Measurements from ENCODE around the gene BCR.

The BCR gene

DNA sequence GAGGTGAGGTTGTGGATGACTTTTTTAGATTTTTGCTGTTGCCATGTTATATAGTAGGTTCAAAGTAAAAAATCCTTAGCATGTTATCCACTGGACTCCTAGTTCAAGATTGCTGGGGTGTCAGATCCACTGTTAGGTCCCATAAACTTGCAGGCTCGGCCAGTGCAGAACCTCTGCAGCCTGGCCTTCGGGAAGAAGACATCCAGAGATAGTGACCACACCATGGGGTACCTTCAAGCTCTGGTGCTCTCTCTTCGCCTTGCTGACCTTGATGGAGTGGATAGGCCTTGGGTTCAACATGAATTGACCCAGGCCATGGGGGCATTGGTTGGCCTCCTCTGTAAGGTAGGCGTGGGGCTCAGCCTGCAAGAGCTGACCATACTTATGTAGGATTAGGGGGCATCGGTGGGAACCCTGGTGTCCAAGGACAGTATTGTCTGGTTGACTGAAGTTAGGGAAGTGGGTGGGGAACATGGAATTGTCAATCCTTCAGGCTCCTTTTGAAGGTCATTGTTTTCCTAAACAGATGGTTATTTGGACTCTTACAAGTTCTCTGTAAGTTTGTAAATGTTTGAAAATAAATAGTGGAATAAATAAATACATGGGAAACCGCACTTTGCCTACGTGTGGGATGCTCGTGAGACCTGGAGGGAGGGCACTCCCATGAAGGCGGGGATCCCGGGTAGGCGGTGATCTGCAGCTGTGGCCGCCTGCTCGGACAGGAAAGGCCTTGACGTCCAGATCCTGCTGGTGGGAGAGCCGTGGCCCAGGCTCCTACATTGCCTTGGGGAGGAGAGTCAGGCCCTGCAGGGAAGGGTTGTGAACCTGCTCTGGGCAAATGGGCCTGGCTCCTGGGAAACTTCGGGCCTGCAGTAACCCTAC, 37.1 kb downstream of the BCR start:
- Histone ChIP-seq H3K36me3 (ENCODE audit: low read depth) (no peaks in the 10 kb centered on the region), H3K9me3 (ENCODE audit: severe bottlenecking) (peaks cover 8% of the 10 kb centered on the region), H3K4me1 (ENCODE audit: insufficient read depth, poor library complexity, severe bottlenecking) (peaks cover 61% of the 10 kb centered on the region), H3K27ac (ENCODE audit: poor library complexity, severe bottlenecking) (peak overlapping the region; percentile 99), H3K4me3 (ENCODE audit: severe bottlenecking) (no peak overlapping the region), H3K27me3 (ENCODE audit: insufficient read depth, poor library complexity, severe bottlenecking) (no peaks in the 10 kb centered on the region)
- DNase-seq (ENCODE audit: low spot score) = no peak
- TF ChIP-seq, protein P1, sequence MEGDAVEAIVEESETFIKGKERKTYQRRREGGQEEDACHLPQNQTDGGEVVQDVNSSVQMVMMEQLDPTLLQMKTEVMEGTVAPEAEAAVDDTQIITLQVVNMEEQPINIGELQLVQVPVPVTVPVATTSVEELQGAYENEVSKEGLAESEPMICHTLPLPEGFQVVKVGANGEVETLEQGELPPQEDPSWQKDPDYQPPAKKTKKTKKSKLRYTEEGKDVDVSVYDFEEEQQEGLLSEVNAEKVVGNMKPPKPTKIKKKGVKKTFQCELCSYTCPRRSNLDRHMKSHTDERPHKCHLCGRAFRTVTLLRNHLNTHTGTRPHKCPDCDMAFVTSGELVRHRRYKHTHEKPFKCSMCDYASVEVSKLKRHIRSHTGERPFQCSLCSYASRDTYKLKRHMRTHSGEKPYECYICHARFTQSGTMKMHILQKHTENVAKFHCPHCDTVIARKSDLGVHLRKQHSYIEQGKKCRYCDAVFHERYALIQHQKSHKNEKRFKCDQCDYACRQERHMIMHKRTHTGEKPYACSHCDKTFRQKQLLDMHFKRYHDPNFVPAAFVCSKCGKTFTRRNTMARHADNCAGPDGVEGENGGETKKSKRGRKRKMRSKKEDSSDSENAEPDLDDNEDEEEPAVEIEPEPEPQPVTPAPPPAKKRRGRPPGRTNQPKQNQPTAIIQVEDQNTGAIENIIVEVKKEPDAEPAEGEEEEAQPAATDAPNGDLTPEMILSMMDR (IDR thresholded peaks at IDR 0.05; ENCODE audit: poor library complexity, severe bottlenecking) = no peak
- no peak for ATAC-seq (ENCODE audit: low read depth)

DNA sequence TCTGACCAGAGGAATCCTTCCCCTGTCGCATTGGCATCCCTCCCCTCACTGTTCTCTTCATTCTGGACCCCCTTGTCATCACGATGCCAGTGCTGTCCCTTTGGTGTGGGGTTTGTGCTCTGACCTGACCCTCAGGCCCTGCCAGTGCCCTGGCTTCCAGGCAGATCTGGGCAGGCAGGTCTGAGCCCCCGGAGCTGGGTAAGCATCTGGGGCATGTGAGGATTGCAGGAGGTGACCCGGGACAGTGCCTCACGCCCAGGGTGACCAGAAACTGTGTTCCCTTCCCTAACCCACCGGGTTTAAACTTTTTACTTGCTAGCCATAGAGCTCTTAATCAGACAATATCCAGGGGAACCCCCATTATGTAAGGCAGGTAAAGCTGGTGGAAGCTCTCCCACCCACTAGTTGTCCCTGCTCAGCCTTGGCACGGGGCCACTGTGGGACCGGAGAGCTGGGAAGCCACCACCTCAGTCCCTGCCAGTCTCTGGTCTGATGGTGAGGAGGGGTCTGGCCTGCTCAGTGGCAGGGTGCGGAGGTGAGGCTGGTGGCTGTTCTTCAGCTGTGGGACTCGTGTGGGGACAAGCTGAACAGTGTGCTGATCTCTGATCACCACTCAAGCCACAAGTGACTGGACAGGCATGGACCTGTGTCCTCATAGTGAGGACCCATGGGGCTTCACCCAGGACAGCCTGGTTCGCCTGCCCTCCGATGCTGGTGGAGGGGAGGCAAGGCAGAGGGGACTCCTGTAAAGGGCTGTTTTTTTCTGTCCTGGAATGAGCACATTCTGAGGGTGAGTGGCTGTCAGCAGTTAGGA, 38.0 kb downstream of the BCR start:
- peak; percentile 42 for DNase-seq (ENCODE audit: low spot score)
- TF ChIP-seq, protein P1 (IDR thresholded peaks at IDR 0.05; ENCODE audit: poor library complexity, severe bottlenecking) = no peak
- no peak overlapping the region for H3K4me3 ChIP-seq (ENCODE audit: severe bottlenecking)
- H3K27me3 ChIP-seq (ENCODE audit: insufficient read depth, poor library complexity, severe bottlenecking) = no peaks in the 10 kb centered on the region
- H3K27ac ChIP-seq (ENCODE audit: poor library complexity, severe bottlenecking) = peak overlapping the region; percentile 99
- H3K9me3 ChIP-seq (ENCODE audit: severe bottlenecking) = peaks cover 15% of the 10 kb centered on the region
- peaks cover 67% of the 10 kb centered on the region for H3K4me1 ChIP-seq (ENCODE audit: insufficient read depth, poor library complexity, severe bottlenecking)
- ATAC-seq (ENCODE audit: low read depth) = no peak
- no peaks in the 10 kb centered on the region for H3K36me3 ChIP-seq (ENCODE audit: low read depth)

DNA sequence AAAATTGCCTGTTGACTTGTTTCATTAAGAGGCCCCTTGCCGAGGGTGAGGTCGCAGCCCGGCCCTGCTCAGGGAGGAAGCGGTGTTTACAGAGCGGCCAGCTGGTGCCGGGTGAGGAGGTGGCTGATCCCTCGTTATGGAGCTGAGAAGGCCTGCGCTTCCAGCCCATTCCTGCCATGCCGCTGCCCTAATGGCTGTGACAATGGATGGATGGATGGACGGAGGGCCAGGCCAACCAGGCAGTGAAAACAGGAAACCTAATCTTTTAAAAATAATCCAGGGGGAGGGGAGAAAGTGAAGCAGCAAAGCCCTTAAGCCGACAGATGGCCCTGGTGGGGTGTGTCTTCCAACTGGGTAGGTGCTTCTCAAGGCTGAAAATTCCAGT, 38.5 kb downstream of the BCR start:
- DNase-seq (ENCODE audit: low spot score) = no peak
- Histone ChIP-seq H3K9me3 (ENCODE audit: severe bottlenecking) (peaks cover 18% of the 10 kb centered on the region), H3K27me3 (ENCODE audit: insufficient read depth, poor library complexity, severe bottlenecking) (no peaks in the 10 kb centered on the region), H3K36me3 (ENCODE audit: low read depth) (no peaks in the 10 kb centered on the region), H3K27ac (ENCODE audit: poor library complexity, severe bottlenecking) (peak overlapping the region; percentile 99), H3K4me1 (ENCODE audit: insufficient read depth, poor library complexity, severe bottlenecking) (peaks cover 73% of the 10 kb centered on the region), H3K4me3 (ENCODE audit: severe bottlenecking) (no peak overlapping the region)
- TF ChIP-seq, protein P1 (IDR thresholded peaks at IDR 0.05; ENCODE audit: poor library complexity, severe bottlenecking) = no peak
- ATAC-seq (ENCODE audit: low read depth) = no peak

DNA sequence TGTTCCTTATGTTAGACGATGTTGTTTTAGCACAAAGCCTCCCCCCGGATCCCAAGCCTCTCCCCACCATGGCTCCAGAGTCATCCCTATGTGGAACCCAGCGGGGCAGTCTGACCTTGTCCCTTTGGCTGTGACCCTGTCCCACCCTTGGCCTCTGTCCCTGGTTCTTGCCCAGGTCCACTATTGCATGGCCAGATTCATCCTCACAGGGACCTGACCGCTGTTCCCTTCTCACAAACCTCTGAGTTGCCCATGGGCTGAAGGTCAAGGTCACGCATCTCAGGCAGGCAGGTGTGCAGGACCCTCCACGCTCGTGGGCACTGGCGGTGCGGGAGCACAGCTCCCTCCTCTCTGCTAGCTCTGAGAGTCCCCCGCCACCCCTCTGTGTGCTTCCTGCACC, 39.0 kb downstream of the BCR start:
- Histone ChIP-seq H3K27ac (ENCODE audit: poor library complexity, severe bottlenecking) (peak overlapping the region; percentile 99), H3K4me1 (ENCODE audit: insufficient read depth, poor library complexity, severe bottlenecking) (peaks cover 78% of the 10 kb centered on the region), H3K9me3 (ENCODE audit: severe bottlenecking) (peaks cover 18% of the 10 kb centered on the region), H3K36me3 (ENCODE audit: low read depth) (no peaks in the 10 kb centered on the region), H3K4me3 (ENCODE audit: severe bottlenecking) (no peak overlapping the region), H3K27me3 (ENCODE audit: insufficient read depth, poor library complexity, severe bottlenecking) (no peaks in the 10 kb centered on the region)
- DNase-seq (ENCODE audit: low spot score) (no peak), ATAC-seq (ENCODE audit: low read depth) (no peak)
- TF ChIP-seq, protein P1 (IDR thresholded peaks at IDR 0.05; ENCODE audit: poor library complexity, severe bottlenecking) = no peak
